KG1 (cell line): ENCODE data around the gene RNF225.
A peak's percentile ranks its signal among the peaks of the same experiment; 100 is the strongest.
"Not testable (repeated sequence)": the region's sequence is repeated elsewhere in the genome, so short reads cannot be mapped to it uniquely, and the experiment has no call there.

Experiments used
- DNase-seq: peaks from one replicate; lab custom pipeline; 2025; lab: John Stamatoyannopoulos, UW

RNF225 gene

DNA sequence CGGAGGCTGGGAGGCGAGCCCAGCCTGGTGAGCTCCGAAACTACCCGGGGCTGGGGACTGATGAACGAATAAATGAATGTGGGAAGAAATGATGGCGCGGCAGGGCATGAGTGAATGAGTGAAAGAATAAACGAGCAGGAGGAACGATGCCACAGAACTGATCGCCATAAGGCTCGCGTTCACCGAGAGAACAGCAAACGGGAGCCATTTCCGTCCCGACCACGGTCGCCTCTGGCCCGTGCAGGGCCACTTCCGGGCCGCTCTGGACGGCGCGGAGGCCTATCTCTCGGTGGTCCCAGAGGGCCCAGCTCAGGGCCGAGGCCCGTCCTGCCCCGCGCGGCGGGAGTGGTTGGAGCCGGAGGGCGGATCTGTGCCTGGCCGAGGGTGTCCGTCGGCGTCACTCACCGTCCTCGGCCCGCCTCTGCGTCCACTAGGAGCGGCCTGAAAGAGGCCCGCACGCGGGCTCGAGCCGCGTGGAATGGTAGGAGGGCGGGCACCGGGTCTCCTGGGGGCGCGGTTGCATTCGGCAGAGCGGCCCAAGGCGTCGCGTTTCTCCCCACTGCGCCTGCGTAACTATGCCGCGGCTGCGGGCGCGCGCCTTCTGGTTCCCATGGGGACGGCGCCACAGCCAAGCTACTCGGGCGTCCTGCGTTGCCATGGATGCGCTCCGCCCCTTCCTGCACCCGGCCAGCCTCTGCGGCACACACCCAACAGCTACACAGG is 33.0 kb upstream of the RNF225 start, which contains the start of gene ZNF497:
Gene ZNF497 (minus strand): TSS at position 480 of the 723 bp plus-strand sequence. CDS start 5,116 bp downstream, outside the sequence.
- DNase-seq = peak; percentile 88

DNA sequence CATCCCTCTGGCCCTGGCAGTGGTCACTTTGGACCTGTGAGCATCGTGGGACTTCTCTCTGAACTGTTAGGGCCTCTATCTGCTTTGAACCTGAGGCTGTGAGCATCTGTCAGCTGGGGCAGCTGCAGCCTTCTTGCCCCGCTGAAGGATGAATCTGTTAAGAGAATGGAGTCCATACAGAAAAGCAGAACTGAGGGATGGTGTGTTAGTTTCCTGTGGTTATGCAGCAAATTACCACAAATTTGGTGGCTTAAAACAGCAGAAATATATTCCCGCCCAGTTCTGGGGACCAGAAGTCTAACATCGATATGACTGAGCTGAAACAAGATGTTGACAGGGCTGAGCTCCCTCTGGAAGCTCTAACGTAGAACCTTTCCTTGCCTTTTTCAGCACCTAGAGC is 31.3 kb upstream of the RNF225 start:
- peak; percentile 86 for DNase-seq

DNA sequence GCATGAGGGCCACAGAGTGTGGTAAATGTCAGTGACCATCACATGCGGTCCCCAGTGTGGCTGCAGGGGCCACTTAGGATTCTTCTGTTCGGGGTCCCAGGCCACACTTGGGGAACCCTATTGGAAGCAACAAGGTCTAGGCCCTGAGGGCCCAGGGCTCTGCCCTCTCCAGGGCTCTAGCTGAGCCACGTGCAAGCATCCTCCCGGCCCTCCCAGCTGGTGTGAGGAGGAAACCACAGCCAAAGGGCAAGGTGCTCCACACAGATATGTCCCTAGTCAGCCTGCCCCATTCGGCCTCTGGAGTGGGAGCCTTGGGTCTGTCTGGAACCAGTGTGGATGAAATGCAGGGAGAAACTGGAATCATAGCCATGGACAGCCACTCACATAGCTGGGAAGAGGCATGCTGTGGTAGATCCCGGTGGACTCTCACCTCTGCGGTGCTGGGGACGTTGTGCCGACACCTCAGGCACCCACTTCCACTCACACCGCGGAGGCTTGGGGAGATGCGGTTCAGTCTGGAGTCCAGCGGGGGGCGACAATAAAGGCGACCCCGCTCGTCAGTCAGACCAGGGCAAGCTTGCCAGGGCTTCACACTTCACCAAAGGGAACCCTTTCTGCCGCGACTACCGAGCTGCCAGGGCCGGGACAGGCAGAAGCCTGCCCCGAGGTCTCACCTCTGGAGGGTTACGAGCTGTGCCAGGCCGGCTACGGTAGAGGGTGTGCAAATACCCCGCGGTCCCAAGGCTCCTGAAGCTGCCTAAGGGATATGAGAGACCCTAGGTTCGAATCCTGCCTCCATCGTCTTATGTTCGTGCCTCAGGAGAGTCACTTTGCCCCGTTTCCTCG is 28.6 kb upstream of the RNF225 start:
- no peak for DNase-seq

DNA sequence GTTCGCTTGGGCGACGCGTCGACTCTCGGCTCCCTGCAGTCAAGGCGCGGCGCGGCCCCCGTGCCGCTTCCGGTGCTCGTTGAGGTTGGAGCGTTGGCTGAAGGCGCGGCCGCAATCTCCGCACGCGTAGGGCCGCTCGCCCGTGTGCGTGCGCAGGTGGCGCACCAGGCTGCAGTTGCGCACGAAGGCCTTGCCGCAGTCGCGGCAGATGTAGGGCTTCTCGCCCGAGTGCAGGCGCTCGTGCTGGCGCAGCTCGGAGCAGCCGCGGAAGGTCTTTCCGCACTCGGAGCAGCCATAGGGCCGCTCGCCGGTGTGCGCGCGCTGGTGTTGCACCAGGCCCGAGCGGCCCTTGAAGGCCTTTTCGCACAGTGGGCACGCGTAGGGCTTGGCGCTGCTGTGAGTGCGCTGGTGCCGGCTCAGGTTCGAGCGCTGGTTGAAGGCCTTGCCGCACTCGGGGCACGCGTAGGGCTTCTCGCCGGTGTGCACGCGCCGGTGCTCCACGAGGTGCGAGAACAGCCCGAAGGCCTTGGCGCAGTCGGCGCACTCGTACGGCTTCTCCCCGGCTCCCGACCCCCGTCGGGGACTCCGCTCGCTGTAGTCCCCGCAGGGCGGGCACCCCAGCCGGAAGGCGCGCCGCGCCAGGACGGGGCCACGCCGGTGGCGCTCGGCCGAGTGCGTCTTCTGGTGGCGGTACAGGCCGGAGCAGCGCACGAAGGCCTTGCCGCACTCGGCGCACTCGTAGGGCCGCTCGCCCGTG is 27.6 kb upstream of the RNF225 start:
- DNase-seq = no peak

DNA sequence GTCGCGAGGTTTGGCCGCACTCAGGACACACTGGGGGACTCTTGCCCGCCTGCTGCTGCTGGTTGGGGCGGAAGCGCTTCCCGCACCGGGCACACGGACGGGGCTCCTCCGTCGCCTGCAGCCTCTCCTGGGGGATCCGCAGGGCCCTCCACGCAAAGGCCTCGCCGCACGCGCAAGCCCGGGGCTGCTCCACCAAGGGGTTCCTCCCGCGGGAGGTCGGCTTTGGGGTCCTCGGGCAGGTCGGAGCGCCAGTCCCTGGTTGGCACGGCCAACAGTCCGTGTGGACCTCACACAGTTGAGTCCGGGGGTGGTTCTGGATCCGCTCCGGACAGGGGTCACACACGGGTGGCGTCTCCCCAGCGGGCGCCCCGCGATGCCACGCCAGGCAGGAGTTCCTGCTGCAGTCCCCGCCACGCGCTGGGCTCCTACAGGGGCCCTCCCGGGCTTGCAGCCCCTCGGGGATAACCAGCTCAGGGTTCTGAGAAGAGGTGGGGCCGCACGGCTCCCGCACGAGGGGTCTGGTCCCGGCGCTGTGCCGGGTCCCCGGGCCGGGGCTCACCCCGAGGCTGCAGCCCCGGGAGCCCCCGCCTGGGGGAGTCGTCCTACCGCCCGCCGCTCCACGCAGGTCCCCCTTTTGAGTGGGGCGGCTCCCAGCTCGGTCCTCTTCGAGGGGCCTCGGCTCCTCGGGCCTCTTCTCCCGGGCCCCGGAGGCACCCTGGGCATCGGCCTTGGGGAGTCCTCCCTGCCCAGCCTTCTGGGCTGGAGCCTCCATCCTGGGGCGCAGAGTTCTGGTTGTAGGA is 26.7 kb upstream of the RNF225 start:
- DNase-seq = no peak

DNA sequence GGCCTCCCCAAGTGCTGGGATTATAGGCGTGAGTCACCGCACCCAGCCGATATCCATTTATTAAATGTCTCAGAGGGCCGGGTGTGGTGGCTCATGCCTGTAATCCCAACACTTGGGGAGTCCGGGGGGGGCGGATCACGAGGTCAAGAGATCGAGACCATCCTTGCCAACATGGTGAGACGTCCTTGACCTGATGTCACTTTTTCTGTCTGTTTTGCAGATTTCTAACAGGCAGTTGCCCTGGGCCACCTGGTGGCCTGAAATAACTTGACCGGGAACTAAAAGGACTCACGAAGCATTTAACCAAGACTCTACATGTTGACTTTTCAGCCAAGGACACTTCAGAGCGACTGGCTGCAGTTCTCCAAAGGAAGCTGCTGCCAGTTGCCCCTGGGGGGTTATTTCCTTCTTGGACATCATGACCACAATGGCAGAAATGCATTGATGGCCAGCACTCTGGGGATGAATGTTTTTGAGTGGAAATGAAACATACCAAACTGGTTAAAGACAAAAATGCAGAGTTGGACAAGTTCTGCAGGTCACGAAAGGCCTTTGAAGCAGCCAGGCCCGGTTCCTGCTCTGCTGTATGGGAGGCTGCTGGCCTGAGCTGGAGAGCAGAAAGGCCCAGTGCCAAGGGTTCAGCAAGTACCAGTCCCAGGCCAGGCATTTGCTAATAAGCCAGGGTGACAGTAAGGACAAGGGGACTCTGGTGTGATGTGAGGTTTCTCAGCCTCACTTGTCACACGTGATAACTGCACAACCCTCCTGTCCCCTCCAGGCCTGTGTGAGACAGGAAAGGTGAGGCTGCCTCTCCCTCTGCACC is 22.9 kb upstream of the RNF225 start:
- no peak for DNase-seq

DNA sequence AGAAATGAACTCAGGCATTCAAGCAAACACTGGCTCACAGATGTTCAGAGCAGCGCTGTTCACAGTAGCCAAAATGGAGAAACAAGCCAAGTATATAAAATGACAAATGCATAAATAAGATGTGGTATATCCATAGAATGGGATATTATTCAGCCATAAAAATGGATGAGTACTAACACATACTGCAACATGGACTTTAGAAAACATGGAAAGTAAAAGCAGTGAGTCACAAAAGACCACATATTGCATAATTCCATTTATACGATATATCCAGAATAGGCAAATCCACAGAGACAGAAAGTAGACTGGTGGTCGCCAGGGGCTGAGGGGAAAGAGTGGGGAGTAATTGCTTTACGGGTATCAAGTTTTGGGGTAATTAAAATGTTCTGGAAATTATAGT is 21.3 kb upstream of the RNF225 start:
- no peak for DNase-seq

DNA sequence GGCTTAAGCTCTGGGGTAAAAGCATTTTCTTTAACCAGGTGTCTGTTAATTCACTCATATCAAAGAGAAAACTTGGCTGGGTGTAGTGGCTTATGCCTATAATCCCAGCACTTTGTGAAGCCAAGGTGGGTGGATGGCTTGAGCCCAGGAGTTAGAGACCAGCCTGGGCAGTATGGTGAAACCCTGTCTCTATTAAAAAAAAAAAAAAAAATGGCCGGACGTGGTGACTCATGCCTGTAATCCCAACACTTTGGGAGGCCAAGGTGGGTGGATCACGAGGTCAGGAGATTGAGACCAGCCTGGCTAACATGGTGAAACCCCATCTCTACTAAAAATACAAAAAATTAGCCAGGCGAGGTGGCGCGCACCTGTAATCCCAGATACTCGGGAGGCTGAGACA is 18.7 kb upstream of the RNF225 start:
- not testable (repeated sequence) for DNase-seq

DNA sequence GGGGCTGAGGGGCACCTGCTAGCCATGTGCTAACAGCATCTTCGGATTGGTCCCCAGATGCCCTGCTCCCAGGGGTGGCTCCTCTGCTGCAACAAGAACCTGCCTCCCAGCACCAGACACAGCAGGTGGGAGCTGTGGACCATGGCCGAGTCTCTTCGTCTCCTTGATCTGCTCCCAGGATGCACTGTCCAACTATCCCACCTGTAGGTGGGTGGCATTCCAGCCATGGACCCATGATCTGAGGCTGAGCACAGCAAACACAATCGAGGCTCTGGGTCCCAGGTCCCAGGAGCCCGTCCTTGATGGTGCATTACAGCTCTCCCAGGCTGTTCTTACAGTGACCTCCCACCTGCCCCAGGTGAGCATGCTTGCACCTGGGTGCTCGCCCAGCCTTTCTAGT is 16.2 kb upstream of the RNF225 start:
- DNase-seq = no peak

DNA sequence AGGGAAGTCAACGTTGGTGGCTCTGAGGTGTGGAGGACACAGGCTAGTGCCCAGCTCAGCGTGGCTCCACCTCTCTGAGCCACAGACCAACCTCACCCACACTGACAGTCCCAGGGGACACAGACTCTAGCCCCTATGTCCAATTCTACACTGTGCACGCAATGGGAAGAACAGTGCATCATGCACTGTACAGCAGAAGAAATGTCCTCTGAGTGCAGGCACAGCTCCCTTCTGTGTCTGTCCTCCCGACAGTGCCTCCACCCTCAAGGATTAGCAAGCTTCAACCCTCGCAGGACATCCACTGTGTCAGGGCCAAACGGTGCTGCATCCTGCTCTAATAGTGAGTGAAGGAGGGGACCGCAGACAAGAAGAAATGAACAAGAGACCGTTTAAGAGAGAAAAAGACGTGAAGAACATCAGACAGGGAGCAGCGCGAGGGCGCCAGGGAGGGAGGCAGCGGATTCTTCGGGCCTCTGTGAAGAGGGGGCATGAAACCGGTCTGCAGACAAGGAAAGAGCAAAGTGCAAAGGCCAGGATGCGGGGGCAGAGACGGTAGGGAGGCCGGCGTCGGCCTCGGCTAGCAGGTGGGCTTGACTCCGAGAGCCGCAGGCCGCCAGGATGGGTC is 15.3 kb upstream of the RNF225 start:
- no peak for DNase-seq

DNA sequence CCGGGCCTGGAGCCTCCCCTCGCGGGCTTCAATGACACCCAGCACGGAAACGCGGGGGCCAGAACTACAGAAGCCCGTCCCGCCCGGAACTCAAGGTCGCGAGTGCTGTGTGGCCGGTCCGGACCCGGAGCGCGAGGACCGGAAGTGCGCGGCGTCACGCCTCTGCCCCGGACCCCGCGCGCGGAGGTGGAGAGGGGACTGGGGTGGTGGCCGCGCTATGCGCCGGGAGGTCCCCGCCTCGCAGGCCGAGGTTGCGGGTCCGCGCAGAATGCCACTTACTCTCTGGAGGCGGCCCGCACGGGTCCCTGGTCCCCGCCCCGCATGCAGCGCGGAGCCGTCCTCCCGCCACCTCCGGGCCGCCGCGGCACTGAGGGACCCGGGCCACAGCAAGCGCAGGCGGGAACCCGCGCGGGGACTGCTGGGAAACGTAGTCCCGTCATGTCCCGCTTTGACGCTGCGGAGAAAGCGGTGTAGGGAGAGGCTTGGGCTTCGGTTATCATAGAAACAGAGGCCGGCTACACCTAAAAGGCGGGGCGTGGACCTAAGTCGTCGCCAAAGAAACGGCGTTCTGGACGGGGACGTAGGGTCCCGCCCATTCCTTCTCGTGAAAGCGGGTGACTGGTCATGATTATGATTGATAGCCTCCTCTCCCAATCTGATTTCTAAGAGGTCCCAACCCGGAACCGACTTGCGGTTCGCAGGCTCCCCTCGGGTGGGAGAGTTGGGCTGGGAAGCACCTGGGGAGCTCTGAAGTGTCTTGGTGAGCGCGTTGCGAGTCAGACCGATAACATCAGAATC is 14.6 kb upstream of the RNF225 start, which contains the start of gene ZNF837:
Gene ZNF837 (minus strand): TSS at position 369 of the 798 bp plus-strand sequence. CDS start 11,698 bp downstream, outside the sequence.
- DNase-seq = peak; percentile 100

DNA sequence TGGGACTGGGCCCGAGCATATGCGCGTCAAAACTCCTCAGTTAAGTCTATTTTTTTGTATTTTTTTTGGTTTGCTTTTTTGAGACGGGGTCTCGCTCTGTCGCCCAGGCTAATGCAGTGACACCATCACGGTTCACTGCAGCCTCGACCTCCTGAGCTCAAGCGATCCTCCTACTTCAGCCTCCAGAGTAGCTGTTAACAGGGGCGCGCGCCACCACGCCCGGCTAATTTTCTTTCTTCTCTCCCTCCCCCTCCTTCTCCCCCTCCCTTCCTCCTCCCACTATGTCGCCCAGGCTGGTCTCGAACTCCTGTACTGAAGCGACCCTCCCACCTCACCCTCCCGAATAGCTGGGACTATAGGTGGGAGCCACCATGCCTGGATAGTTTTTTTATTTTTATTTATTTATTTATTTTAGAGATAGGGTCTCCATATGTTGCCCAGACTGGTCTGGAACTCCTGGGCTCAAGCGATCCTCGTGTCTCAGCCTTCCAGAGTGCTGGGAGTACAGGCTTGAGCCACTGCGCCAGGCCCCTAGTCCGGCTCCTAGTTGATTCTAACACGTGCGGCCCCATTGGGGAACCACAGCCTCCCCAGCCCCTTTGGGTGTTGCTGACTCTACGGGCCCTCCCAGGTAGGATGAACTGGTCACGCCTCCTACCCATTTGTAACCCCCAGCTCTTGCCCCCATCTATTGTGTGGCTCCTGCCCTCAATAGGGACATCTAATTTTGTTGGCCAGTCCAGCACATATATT is 13.8 kb upstream of the RNF225 start:
- DNase-seq = no peak

DNA sequence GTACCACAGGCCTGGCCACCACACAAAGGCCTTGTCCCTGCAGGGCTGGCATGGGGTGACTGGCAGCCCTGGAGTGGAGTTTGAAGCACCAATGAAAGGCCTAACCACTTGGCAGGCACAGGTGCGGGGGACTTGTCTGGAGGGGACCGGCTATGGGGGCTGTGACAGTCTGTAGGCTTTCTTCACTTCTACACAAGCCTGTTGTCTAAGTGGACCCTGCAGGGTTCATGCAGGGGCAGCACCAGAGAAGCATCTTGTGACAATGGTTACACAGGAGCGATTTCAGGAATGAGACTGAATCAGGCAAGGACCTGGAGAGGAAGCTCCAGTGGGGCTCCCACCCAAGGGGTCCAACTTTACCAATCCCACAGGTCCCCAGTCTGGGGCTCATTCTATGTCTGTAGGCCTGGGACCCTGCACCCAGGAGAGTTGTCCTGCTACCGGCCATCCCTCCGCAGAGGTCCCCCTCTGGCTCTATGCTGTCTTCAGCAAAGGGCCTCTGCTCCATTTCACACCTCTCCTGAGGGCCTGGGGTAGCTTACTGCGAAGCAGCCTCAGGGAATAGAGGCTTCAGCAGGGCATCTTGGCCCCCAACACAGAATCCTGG is 12.4 kb upstream of the RNF225 start:
- no peak for DNase-seq

DNA sequence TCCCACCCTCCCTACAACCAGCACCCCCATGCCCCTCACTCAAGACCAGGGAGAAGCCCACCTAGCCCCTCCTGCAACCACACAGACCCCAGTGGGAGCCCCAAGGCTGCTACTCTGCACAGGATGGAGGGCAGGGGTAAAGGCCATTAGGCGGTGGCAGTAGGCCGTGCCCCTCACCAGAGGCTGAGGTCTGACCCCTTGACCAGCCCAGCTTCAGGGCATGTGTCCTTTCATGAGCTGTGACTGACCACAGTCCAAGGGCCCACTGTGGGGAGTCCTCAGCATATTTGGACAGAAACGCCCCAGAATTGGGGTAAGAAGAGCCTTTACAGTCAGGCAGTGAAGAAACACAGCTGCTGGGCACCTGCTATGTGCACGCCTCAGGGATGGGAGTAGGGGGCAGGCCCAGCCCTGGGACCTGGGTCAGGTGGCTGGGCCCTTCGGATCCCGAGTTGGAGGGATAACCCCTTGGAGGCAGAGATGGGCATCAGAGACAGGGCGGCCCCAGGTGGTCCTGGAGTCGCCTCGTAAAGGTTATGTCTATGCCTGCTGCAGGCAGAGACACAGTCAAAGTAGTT is 10.1 kb upstream of the RNF225 start:
- DNase-seq = no peak

DNA sequence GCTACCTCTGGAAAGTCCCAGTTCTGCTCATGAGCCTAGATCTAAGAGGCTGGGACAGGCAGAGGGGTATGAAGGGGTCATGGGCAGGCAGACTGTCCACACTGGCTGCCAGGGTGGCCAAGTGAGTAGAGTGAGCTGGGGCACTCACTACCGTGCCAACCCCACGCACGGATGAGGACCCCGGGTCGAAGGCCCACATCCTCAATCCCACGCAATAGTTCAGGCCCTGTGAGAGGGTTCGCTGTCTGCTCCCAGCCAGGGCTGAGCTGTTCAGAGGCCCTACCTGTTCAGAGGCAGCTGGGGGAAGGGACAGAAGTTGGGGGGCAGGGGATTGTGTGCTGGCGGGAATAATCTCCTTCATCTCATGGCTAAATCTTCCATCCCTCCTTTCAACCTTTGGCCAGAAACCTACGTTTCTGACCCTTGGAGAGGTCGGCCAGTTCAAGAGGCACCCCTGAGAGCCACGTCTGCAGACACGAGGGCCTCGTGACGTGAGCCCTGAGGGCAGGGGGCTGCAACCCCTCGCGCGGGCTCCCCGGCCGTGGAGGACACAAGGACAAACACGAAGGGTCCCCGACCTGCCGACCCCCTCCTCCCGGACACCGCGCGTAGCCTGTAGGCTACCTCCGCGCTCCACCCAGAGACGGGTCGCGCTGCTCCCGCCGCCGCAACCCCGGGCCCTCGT is 9.4 kb upstream of the RNF225 start:
- no peak for DNase-seq

DNA sequence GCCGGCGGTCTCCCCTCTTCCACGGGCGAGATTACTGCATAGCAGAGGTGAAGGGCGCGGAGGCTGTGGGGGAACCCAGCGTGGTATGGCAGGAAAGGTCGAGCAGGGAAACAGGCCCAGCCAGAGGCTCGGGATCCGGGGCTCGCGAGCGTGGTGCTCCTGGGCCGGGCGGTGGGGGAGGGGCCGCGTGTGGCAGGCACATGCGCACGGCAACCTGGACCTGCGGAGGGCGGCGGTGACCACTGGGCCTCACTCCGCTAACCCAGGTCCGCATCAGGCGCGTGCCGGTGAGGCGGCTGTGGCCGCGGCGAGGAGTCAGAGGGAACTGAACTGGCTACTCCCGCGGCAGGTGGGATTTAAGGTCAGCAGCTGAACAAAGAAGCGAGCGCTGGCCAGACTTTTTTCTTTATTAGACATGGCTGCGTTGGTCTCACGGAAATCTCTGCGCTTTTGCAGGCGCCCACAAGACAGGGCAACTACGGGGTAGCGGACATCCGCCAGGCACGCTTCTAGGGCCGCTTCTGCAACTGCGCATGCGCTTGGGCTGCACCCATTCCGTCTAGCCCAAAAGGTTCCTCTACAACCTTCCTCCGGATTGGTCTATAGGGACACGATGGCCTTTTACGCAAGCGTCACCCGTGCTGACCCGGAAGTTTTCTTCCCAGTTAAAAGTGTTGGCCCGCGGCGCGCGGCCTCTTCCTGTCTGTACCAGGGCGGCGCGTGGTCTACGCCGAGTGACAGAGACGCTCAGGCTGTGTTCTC is 8.7 kb upstream of the RNF225 start, which contains the start of gene RPS5:
Gene RPS5 (plus strand): TSS at position 694 of the 762 bp plus-strand sequence. CDS start 869 bp downstream, outside the sequence.
- DNase-seq = peak; percentile 98
